NCI-H524 (cell line): ENCODE measurements around the gene FAM120B.
A peak's percentile ranks its signal among the peaks of the same experiment; 100 is the strongest.

ENCODE experiments used
- DNase-seq, 2 experiments: peaks; one replicate each; lab custom pipeline; 2025; lab: John Stamatoyannopoulos, UW

Gene FAM120B

GRCh38 chr6:170420791-170421776 lies 114.5 kb downstream of the FAM120B start:
- DNase-seq, result no peak

DNA sequence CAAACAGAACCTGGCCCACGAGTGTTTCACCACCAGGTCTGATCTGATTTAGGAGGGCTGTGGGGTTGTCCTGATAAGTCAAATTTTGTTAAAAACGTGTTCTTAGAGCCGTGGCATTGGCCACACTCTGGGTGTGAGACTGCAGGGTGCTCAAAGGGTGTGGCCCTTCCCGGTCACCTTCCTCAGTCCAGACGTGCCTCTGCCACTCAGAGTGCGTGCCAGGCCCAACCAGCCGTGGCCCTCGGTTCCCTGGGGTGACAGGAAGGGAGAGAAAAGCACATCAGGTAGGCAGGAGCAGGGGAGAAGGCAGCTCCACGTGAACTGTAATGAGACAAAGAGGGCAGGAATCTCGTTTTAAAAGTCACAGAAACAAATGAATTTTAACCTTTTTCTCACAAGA lies 115.4 kb downstream of the FAM120B start:
- DNase-seq, result no peak

DNA sequence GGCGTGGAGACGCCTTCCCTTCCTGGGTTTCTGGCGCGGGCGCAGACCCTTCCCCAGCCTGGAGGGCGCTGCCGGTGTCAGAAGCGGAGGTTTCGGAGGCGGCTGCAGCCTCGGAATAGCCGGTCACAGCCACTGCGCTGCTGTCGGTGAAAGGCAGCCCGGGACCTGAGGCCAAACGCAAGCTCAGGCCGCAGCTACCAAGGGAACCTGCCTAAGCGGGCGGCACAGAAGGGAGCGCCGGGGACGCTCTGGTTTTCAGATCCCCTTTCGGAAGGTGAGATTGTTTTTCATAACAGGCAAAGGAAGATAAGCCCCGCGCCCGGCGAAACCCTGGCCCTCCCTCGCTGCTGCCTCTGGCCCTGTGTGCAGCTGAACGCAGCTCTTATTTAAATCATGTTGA lies 116.5 kb downstream of the FAM120B start:
- DNase-seq, result no peak

- no peak for DNase-seq
These were observed 117.5 kb downstream of the FAM120B start for GRCh38 chr6:170423814-170424603.

GRCh38 chr6:170424604-170425126 lies 118.1 kb downstream of the FAM120B start:
- DNase-seq, result no peak

DNA sequence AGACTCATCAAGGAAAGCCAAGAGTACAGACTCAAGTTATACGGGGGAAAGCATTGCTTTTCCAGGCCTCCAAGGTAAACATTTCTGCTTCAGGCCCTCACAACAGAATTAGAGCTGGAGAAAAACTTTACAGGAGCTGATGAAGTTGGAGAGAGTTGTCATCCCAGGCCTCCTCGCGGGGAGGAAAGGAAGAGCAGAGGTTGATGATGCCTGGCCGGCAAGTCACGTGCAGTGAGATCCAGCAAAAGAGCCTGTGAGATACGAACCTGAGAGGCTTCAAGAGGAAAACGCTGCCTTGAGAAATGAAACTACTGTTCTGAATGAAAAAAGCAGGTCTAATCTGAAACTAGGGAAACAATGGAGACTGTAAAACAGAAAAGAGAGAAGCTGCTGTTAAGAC lies 122.9 kb downstream of the FAM120B start:
- no peak for DNase-seq

DNA sequence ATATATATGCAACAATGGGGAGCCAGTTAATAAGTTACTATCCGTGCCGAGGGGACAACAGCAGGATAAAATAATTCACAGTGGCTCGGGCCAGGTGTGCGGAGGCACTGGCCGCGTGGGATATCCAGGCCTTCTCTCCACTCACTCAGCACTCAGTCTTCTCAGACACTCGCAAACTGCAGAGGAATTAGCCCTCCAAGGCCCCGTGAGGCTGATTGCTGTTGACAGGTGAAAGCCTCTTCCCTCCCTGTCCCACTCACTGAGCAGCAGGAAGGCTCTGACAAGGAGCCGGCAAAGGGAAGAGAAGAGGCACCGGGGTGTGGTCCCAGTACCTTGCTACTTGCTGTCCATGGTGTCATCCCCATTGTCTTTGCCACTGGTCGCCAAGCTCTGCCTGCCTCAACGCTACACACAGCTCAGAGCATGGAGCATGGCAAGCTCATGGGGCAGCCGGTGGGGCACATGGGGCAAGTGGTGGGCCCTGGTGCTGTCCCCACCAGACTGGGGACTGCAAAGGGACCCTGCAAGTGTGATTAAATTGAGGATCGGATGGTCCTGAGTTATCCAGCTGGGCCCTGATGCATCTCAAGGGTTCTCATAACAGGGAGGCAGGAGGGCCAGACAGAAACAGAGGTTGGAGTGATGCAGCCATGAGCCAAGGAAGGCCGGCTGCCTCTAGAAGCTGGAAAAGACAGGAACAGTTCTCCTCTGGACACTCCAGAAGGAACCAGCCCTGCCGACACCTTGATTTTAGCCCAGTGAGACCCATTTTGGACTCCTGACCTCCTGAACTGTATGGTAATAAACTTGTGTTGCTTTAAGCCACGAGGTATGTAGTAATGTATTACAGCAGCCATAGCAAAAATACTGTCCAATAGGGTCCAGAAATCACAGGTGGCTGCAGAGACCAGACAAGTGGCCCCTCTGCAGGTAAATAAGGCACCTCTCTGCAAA lies 126.9 kb downstream of the FAM120B start:
- DNase-seq, result peak in 1 of 2 experiments; percentile 43

GRCh38 chr6:170434117-170434820 lies 127.7 kb downstream of the FAM120B start:
- DNase-seq, result peak in 1 of 2 experiments; percentile 24

DNA sequence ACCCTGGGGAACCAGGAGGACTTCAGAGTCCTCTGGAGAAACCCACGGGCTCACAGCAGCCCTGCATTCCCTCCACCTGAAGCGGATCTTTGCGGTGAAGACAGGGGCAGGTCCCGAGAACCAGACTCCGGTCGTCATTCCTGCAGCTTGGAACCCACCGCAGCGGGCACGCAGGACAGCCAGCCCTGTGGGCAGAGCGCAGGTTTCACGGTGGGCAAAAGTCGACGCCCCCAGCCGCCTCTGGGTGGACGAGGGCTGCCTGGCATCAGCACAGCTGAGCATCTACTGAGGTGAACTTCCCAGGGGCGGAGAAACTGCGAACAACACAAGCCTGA lies 128.2 kb downstream of the FAM120B start:
- DNase-seq, result no peak

DNA sequence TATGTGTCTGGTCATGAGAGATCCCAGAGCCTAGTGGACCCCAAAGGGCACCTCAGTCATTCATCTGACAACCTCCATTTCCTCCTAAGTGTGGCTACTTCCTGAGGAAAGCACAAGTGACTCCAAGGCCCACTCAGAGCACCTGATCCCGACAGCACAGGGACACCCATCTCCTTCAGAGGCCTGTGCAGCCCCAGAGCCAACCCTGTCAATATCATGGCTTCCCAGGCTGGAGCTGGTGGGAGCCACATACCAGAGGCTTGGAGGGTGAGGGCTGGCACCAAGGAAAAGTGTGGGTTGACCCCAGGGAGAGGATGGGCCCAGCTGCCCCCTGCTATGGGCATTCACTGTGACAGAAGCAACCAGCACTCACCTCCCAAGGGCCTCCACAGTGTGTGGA lies 129.2 kb downstream of the FAM120B start:
- DNase-seq, result no peak

DNA sequence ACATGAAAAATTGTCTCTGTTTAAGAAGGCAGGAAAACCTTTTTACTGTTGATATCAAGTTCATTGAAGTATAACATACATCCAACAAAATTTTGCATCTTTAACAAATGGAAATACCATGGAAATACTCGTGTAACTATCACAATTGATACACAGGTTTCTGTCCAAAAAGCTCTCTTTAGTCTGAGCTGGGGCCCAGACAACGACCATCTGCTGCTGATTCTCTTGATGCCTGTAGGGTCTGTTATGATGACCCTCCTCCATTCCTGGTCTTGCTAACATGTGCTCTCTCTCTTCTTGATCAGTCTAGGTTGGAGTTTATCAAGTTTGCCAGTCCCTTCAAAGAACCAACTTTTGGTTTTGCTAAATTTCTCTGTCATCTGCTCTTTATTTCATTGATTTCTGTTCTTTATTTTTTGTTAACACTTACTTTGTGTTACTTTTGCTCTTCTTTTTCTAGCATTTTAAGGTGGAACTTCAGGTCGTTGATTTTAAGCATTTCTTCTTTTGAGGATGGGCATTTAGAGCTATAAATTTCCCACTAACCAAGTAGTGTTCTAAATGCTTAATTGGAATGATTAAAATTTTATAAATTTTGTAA lies 129.8 kb downstream of the FAM120B start:
- DNase-seq, result peak in 1 of 2 experiments; percentile 22

GRCh38 chr6:170437719-170438401 lies 131.3 kb downstream of the FAM120B start:
- DNase-seq, result no peak

DNA sequence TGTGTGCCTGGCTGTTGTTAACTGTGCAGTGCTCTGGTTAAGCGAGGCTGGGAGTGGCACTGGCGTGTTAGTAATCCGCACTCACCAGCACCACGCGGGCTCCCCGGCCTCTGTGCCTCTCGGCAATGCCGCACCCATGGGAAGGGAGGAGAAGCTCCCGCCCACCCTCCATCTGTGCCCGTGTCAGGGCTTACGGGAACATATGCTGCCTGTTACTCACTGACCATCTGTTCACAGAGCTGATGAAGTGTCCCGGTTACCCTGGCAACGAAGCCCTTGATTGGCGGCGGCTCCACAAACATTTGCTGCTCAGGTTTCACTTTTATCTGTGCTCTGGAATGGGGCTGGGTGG lies 131.8 kb downstream of the FAM120B start:
- peak; percentile 100 for DNase-seq

DNA sequence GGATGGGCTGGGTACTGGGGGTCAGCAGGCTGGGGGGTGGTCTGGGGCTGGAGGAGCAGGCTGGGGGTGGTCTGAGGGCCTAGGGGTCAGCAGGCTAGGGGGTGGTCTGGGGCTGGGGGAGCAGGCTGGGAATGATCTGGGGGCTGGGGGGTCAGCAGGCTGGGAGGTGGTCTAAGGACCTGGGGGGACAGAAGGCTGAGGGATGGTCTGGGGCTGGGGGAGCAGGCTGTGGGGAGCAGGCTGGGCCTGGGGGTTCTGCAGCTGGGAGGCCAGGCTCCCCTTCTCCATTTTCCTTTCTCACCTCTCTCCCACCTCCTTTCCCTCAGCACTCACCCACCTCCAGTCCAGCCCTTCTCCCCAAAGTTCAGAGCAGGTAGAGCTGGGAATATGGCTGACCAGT lies 132.3 kb downstream of the FAM120B start:
- no peak for DNase-seq

DNA sequence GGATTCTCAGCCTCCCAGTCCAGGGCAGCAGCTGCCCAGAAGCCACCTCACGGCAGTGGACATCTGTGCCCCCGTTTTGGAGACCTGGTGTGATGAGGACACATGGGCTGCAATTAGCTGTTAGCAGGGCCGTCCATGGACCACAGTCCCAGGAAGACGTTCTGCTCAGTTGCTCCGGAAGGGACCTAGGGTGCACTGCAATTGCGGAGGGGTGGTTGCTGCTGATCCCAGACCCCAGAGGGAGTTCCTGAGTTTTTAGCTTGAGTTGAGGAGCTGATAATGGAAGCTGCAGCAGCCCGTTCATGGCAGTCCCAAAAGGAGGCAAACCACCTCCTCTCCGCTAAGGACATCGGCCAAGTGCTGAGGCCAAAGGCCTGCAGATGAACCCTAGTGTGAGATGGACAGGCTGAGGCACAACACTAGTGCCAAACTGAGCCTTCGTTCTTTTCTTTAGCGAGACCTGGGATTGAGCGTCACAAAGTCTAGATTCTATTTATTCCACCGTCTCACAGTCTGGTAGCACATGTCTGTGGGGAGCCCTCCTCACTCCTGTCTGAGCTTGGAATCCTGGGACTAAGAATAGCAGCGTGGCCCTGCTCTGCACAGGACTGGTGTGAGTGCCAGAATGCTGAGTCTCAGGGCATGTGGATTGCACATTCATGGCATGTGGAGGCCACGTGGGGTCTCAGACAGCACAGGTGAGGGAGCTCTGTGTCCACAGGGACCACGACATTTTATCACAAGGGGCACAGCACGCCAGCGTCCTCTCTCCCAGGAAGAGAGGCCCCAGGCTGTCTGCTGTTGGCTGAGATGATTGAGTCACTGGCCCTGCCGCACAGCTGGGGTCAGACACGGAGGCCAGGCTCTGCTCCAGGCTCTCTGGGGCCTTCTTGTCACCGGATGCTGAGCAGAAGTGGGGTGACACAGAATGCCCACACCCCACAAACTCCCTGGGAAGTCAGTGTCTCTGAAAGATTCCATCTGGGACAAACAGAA lies 133.1 kb downstream of the FAM120B start:
- peak in 1 of 2 experiments; percentile 47 for DNase-seq

DNA sequence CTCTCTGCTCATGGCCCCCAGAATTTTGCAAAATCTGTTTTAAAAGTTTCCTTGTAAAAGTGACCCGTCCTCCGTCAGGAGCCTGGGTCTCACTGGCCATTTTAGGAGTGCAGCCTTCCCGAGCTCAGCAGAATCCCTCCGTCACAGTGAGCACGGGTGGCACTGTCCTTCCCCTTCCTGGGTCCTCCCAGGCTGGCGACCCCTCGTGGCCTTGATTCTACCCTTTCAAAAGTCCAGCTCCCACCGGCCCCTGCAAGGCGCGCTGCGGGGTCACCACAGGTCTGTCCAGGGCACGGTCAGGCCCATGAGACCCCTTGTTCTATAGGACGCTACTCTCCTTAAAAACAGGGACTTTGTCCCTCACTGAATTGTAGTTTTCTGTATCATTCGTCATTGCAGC lies 133.9 kb downstream of the FAM120B start:
- DNase-seq, result no peak

GRCh38 chr6:170441316-170441715 lies 134.8 kb downstream of the FAM120B start:
- no peak for DNase-seq

DNA sequence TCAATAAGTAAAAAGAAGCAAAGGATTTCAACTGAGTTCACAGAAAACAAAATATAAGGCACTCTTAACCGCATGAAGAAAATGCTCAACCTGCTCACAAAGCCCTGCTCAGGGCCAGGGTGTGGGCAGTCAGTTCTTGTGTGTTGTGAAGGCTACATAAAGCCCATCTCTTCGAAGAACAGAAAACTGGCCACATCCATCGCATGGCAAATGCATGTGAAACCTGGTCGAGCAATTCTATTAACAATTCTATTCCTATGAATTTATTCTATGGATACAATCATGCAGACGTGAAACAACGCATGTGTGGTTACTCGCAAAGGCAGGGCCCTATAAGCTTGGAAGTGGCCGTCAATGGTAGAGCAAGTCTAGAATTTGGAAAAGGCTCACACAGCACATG lies 136.0 kb downstream of the FAM120B start:
- DNase-seq, result no peak

- no peak for DNase-seq
These were observed 136.6 kb downstream of the FAM120B start for GRCh38 chr6:170443151-170443662.
